Naive thymus-derived CD8-positive, alpha-beta T cell (primary cell): Measurements from ENCODE around the gene NAPSA. TPM values are rescaled to one million over a fixed set of nuclear protein-coding genes. Genes with fewer than 3 reads are reported as not detected.
"Not testable (repeated sequence)": the region's sequence is repeated elsewhere in the genome, so short reads cannot be mapped to it uniquely, and the experiment has no call there.

Source experiments
- ATAC-seq, 2 donors: fragments of 150-1000 bp; cut with Tn5 transposase in 1 of 2; sonication (Bioruptor Pico), chemical (Tn5 transposase) in 1 of 2; 1 replicate in 1 of 2; 2 replicates in 1 of 2; pipeline ENCODE4 v1.10.0; 2021; ENCODE audit warnings: mild to moderate bottlenecking in 2 of 2, moderate library complexity in 2 of 2
- POLR2A ChIA-PET: fragments of 350-600 bp; sonication (Branson Sonifier 250); formaldehyde crosslinking; loops from one replicate; lab custom pipeline; 2021; ENCODE audit warnings: antibody characterized with exemption; lab: Charles Lee
- DNase-seq, 10 donors: peaks; one replicate each; pipeline versions ENCODE4 v3.0.0 to v3.0.0-alpha.2; 2020 to 2022
- H3K27ac Mint-ChIP-seq, 10 donors: one replicate each; pipeline ENCODE4 v1.8.0; 2020 to 2022; ENCODE audit warnings: mild to moderate bottlenecking in 10 of 10, mixed read lengths in 10 of 10, moderate library complexity in 4 of 10, inconsistent platforms in 1 of 10
- H3K27me3 Mint-ChIP-seq, 5 donors: one replicate each; pipeline ENCODE4 v1.8.0; 2021 to 2022; ENCODE audit warnings: mixed read lengths in 5 of 5
- H3K36me3 Mint-ChIP-seq, 3 donors: one replicate each; pipeline ENCODE4 v1.8.0; 2020 to 2022; ENCODE audit warnings: mixed read lengths in 3 of 3, mild to moderate bottlenecking in 2 of 3, inconsistent platforms in 1 of 3
- H3K4me1 Mint-ChIP-seq, 4 donors: one replicate each; pipeline ENCODE4 v1.8.0; 2021 to 2022; ENCODE audit warnings: mixed read lengths in 4 of 4
- H3K4me3 Mint-ChIP-seq, 10 donors: one replicate each; pipeline ENCODE4 v1.8.0; 2020 to 2022; ENCODE audit warnings: mild to moderate bottlenecking in 10 of 10, mixed read lengths in 10 of 10, moderate library complexity in 6 of 10, inconsistent platforms in 1 of 10
- H3K9me3 Mint-ChIP-seq, 9 donors: one replicate each; pipeline ENCODE4 v1.8.0; 2020 to 2022; ENCODE audit warnings: mixed read lengths in 9 of 9, mild to moderate bottlenecking in 3 of 9, inconsistent platforms in 1 of 9, moderate library complexity in 1 of 9
- polyA plus RNA-seq, 3 donors: library from polyadenylated mRNA; unstranded; fragments of 300-500 nt; fragmentation: Illumina TruSeq; gene quantifications; one replicate each; pipeline ENCODE4 v1.2.3, GENCODE V29; 2021
- total RNA-seq, 8 experiments: library from RNA in 2 of 8; stranded (reverse) in 2 of 8; gene quantifications; one replicate each; pipeline ENCODE4 v1.2.3 and lab custom pipeline; 2021 to 2026

Gene NAPSA
- total and polyA plus RNA-seq, 5 experiments from 2014 or later, result 0.37 to 9.7 (median 2.0) TPM

DNA sequence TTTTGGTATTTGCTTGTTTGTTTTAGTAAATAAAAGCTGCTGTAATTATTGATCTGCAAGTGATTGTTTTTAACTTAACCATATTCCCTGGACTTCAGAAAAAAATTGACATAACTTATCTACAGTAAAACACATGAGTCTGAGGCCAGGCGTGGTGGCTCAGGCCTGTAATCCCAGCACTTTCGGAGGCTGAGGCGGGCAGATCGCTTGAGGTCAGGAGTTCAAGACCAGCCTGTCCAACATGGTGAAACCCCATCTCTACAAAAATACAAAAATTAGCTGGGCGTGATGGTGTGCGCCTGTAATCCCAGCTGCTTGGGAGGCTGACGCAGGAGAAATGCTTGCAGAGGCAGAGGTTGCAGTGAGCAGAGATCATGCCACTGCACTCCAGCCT, 12.0 kb downstream of the NAPSA start:
- POLR2A ChIA-PET, H3K27me3 Mint-ChIP-seq, H3K27ac Mint-ChIP-seq, ATAC-seq, H3K4me3 Mint-ChIP-seq, DNase-seq, H3K9me3 Mint-ChIP-seq, H3K36me3 Mint-ChIP-seq: not testable (repeated sequence)
- peaks cover 6 to 13% (median 10%) of the 10 kb centered on the region in 4 donors for H3K4me1 Mint-ChIP-seq

GRCh38 chr19:50352242-50352641, 13.2 kb downstream of the NAPSA start:
- H3K9me3 Mint-ChIP-seq, result no peaks in the 10 kb centered on the region
- peak overlapping the region in 1 of 10 donors; percentile 4 for H3K27ac Mint-ChIP-seq
- H3K36me3 Mint-ChIP-seq, result no peaks in the 10 kb centered on the region
- POLR2A ChIA-PET, result no interaction called here
- peaks cover 4 to 16% (median 5%) of the 10 kb centered on the region in 4 donors for H3K4me1 Mint-ChIP-seq
- H3K4me3 Mint-ChIP-seq, result no peak overlapping the region
- H3K27me3 Mint-ChIP-seq, result peaks cover 0 to 5% (median 0%) of the 10 kb centered on the region in 5 donors
- no peak for DNase-seq
- ATAC-seq, result no peak

- Mint-ChIP-seq H3K27ac (no peak overlapping the region), H3K4me1 (peaks cover 0 to 29% (median 0%) of the 10 kb centered on the region in 4 donors), H3K36me3 (peaks cover 0 to 5% (median 3%) of the 10 kb centered on the region in 3 donors), H3K4me3 (no peak overlapping the region), H3K27me3 (peaks cover 0 to 7% (median 0%) of the 10 kb centered on the region in 5 donors), H3K9me3 (peaks cover 0 to 14% (median 5%) of the 10 kb centered on the region in 9 donors)
- DNase-seq (no peak), ATAC-seq (no peak)
- POLR2A ChIA-PET, result no interaction called here
Observed at GRCh38 chr19:50349277-50350057, 16.0 kb downstream of the NAPSA start.

GRCh38 chr19:50347089-50347581, 18.3 kb downstream of the NAPSA start:
- Mint-ChIP-seq H3K9me3 (peaks cover 0 to 17% (median 5%) of the 10 kb centered on the region in 9 donors), H3K27me3 (peaks cover 0 to 10% (median 1%) of the 10 kb centered on the region in 5 donors), H3K4me3 (peak overlapping the region in 2 of 10 donors; percentile 15 to 43), H3K27ac (peak overlapping the region in 2 of 10 donors; percentile 44 to 55), H3K4me1 (peaks cover 0 to 38% (median 0%) of the 10 kb centered on the region in 4 donors)
- H3K36me3 Mint-ChIP-seq, DNase-seq, ATAC-seq: not testable (repeated sequence)
- POLR2A ChIA-PET, result interaction anchor here (1.0 to 1.6 kb wide), 2 partner anchors 9 to 36 kb away, joined by 3 read pairs; no protein-coding TSS in a partner anchor

DNA sequence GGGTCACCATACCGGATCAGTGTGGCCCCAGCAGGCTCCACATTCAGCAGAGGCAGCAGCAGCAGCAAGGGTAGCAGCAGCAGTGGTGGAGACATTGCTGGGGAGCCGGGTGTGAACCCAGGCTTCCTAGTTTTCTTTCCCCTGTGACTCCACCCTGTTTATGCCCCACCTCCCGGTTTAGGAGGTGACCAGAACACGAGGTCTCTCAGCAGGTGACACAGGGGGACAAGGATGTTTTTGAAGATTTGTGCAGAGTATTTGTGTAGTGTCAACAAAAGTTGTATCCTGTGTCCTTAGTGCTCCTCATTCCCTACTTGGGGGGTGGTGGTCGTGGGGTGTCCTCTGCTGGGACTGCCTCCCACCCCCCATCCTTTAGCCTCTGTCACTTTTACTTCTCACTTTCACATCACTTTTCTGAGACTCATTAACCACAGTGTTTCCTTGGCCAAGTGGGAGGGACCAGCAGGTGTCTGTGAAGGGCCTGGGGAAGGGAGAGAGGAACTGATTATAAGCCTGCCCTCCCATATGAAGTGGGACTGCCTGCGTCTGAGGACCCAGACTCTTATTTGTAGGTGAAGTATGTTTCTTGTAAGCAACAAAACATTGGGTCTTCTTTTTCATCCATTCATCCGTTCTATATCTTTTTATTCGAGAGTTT, 20.6 kb downstream of the NAPSA start:
- peaks cover 0 to 17% (median 5%) of the 10 kb centered on the region in 9 donors for H3K9me3 Mint-ChIP-seq
- H3K4me1 Mint-ChIP-seq, result peaks cover 0 to 55% (median 0%) of the 10 kb centered on the region in 4 donors
- POLR2A ChIA-PET, result no interaction called here
- H3K27ac Mint-ChIP-seq, result peak overlapping the region in 2 of 10 donors; percentile 40 to 45
- peak overlapping the region in 2 of 10 donors; percentile 50 to 73 for H3K4me3 Mint-ChIP-seq
- peaks cover 0 to 10% (median 1%) of the 10 kb centered on the region in 5 donors for H3K27me3 Mint-ChIP-seq
- peaks cover 0 to 5% (median 3%) of the 10 kb centered on the region in 3 donors for H3K36me3 Mint-ChIP-seq
- DNase-seq (no peak), ATAC-seq (peak in 1 of 2 donors; percentile 52)

DNA sequence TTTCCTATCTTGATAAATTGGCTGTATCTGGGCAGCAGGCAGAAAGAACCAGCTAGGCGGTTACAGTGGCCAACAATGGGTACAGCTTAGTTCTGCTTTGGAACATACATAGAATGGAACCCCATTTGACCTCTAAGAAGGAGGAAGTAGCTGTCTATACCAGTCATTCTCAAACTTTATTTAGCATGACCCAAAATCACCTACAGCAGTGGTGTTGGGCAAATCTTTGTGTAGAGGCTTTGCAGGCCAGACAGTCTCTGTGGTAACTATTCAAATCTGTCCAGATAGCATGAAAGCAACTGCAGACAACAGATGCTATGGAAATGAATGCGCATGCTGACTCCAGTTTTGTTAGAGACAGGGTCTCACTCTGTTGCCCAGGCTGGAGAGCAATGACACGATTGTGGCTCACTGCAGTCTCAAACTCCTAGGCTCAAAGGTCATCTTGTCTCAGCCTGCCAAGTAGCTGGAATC, 24.3 kb downstream of the NAPSA start:
- Mint-ChIP-seq H3K9me3 (peaks cover 0 to 15% (median 5%) of the 10 kb centered on the region in 9 donors), H3K4me1 (peaks cover 0 to 44% (median 0%) of the 10 kb centered on the region in 4 donors), H3K36me3 (peaks cover 0 to 5% (median 3%) of the 10 kb centered on the region in 3 donors), H3K27me3 (peaks cover 0 to 21% (median 6%) of the 10 kb centered on the region in 5 donors), H3K4me3 (peak overlapping the region in 1 of 10 donors; percentile 47), H3K27ac (peak overlapping the region in 2 of 10 donors; percentile 10 to 40)
- peak in 1 of 2 donors; percentile 54 for ATAC-seq
- DNase-seq, result no peak
- POLR2A ChIA-PET, result no interaction called here

- Mint-ChIP-seq H3K4me1 (peaks cover 0 to 48% (median 3%) of the 10 kb centered on the region in 4 donors), H3K27ac (no peak overlapping the region), H3K36me3 (peaks cover 0 to 5% (median 4%) of the 10 kb centered on the region in 3 donors), H3K4me3 (no peak overlapping the region), H3K27me3 (peaks cover 4 to 29% (median 7%) of the 10 kb centered on the region in 5 donors), H3K9me3 (peaks cover 0 to 12% (median 5%) of the 10 kb centered on the region in 9 donors)
- POLR2A ChIA-PET, result interaction anchor here (1.1 kb wide), 1 partner anchor 24 kb away, joined by 4 read pairs; no protein-coding TSS in a partner anchor
- DNase-seq (peak in 1 of 10 donors; percentile 4), ATAC-seq (no peak)
Observed at GRCh38 chr19:50340331-50340730, 25.1 kb downstream of the NAPSA start.

- H3K9me3 Mint-ChIP-seq, DNase-seq, H3K27ac Mint-ChIP-seq, POLR2A ChIA-PET, H3K4me3 Mint-ChIP-seq, H3K36me3 Mint-ChIP-seq, ATAC-seq: not testable (repeated sequence)
- Mint-ChIP-seq H3K4me1 (peaks cover 9 to 55% (median 26%) of the 10 kb centered on the region in 4 donors), H3K27me3 (peaks cover 3 to 44% (median 19%) of the 10 kb centered on the region in 5 donors)
Observed at GRCh38 chr19:50337031-50337430, 28.4 kb downstream of the NAPSA start.

GRCh38 chr19:50334741-50335421, 30.6 kb downstream of the NAPSA start:
- no peak for ATAC-seq
- Mint-ChIP-seq H3K27ac (peak overlapping the region in 3 of 10 donors; percentile 53 to 88 (median 60)), H3K4me3 (peak overlapping the region; percentile 12 to 88 (median 56)), H3K4me1 (peaks cover 22 to 53% (median 45%) of the 10 kb centered on the region in 4 donors), H3K27me3 (peaks cover 3 to 62% (median 34%) of the 10 kb centered on the region in 5 donors), H3K9me3 (peaks cover 0 to 9% (median 0%) of the 10 kb centered on the region in 9 donors), H3K36me3 (peaks cover 0 to 3% (median 2%) of the 10 kb centered on the region in 3 donors)
- POLR2A ChIA-PET, result interaction anchor here (1.5 to 1.9 kb wide), 2 partner anchors 23 to 176 kb away, joined by 5 to 9 read pairs; partner anchors contain the start of gene JOSD2
- DNase-seq, result peak in 1 of 10 donors; percentile 53

DNA sequence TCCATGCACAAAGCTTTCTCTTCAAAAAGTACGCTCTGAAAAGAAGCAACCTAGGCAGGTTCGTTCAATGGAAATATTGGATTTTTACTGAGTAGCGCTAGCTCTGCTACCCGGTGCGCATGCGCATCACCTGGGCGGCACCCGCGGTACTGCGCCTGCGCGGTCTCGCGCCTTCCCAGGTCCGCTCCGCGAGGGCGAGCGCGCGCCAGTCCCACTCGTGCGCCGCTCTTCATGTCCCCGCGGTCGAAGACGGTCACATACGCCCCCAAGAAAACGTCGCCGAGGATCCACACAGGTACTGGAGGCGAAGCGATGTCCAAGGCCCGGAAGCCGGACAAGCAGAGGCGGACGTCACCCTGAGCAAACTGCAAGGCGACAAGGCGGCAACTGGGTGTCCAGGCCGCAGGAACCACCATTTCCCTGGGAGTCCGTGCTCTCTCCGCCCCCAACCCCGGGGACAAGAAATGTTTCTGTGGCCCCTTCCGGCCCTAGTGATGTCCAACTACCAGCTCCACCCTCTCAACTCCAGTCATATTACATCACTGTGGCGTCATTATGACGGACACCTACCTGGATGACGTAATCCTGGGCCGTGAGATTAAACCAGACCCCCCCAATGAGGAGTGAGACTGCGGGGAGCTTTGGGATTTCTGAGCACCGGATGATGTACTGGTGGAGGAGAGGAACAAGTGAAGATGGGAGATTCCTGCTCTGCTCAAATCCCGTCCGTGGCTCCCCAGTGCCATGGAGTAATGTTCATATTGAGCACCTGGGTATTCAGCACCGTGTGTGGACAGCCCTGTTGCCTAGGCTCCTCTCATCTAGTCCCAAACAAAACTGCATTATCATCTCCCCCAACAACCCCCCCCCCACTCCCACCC, 31.5 kb downstream of the NAPSA start:
- H3K9me3 Mint-ChIP-seq, result peaks cover 0 to 17% (median 7%) of the 10 kb centered on the region in 9 donors
- DNase-seq (peak in 6 of 10 donors; percentile 69 to 90 (median 84)), ATAC-seq (peak; percentile 34 to 52)
- POLR2A ChIA-PET, result interaction anchor here (1.1 to 1.9 kb wide), 5 partner anchors 8 to 177 kb away, joined by 4 to 9 read pairs (median 5); partner anchors contain the start of genes JOSD2, NR1H2 and POLD1
- peak overlapping the region; percentile 66 to 96 (median 88) for H3K4me3 Mint-ChIP-seq
- H3K4me1 Mint-ChIP-seq, result peaks cover 27 to 57% (median 52%) of the 10 kb centered on the region in 4 donors
- peaks cover 5 to 71% (median 43%) of the 10 kb centered on the region in 5 donors for H3K27me3 Mint-ChIP-seq
- H3K27ac Mint-ChIP-seq, result peak overlapping the region; percentile 59 to 97 (median 87)
- H3K36me3 Mint-ChIP-seq, result peaks cover 2 to 6% (median 3%) of the 10 kb centered on the region in 3 donors
